Activated CD4-positive, alpha-beta T cell treated with anti-CD3 and anti-CD28 coated beads, Interleukin-2, amount 50 U/mL, for 48 hours (primary cell): Measurements from ENCODE around the gene DNAH10.
A peak's percentile ranks its signal among the peaks of the same experiment; 100 is the strongest.

Experiments
- DNase-seq, 2 experiments: peaks; one replicate each; pipeline ENCODE4 v3.0.0-alpha.2; 2020

Gene DNAH10

DNA sequence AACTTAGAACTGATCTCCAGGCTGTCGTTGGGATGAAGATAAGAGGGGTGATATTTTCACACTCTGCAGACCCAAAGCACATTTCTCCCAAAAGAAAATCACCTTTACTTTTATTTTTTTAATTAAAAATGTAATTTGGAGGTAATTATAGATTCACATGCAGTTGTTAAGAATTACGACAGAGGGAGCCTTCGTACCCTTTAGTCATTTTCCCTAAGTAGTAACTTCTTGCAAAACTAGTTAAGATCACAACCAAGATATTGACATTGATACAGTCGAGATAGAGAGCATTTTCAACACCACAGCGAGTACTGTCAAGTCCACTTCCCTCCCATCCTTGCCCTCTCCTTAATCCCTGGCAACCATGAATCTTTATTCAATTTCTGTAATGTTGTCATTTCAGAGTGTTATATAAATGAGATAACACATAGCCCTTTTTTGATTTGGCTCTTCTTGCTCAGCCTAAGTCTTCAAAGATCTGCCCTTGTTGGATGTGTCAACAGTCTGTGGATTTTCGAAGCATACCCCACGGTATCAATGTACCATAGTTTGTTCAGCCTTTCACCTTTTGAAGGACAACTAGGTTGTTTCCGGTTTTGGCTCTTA, 39.6 kb downstream of the DNAH10 start:
- no peak for DNase-seq

DNA sequence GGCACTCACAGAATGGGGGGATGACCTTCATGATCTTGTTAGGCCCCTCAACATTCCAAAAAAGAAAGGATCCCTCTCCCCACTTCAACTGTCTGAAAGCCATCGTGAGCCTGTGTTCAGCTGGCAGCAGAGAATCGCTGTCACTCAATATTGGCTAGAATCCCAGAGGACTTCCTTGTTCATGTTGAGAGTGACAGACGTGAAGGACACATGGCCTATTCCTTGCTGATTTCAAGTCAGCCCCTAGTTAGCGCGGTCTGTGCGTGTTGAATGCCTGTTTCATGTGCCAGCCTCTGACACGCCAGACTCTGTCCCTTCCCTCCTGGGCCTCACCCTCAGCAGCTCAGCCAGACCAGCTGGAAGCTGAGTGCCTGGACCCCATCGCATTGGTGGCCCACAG, 43.1 kb downstream of the DNAH10 start:
- no peak for DNase-seq

DNA sequence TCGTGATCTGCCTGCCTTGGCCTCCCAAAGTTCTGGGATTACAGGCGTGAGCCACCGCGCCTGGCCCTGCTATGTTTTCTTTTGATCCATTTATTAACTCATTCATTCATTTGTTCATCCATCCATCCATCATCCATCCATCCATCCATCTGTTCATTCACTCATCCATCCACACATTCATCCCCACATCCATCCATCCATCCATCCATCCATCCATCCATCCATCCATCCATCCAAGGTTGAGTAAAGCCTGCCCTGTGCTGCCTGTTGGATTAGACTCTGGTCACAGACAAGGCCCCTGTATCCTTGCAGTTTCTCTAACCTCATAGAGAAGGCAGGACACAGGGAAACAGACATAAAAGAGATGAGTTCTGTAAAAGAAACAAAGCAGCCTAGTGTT, 44.9 kb downstream of the DNAH10 start:
- DNase-seq: no peak

DNA sequence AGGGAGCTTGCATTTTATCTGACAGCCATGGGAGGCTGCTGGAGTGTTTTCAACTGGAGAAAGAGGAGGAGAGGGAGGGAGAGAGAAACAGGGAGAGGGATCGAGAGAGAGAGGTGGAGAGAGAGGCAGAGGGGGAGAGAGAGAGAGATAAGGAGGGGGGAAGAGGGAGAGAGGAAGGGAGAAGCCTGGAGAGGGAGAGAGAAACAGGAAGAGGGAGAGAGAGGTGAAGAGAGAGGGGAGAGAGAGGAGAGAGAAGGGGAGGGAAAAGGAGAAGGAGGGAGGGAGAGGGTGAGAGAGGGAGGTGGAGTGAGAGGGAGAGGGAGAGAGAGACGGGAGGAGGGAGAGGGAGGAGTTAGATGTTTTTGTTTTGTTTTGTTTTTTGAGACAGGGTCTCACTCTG, 45.6 kb downstream of the DNAH10 start:
- no peak for DNase-seq

DNA sequence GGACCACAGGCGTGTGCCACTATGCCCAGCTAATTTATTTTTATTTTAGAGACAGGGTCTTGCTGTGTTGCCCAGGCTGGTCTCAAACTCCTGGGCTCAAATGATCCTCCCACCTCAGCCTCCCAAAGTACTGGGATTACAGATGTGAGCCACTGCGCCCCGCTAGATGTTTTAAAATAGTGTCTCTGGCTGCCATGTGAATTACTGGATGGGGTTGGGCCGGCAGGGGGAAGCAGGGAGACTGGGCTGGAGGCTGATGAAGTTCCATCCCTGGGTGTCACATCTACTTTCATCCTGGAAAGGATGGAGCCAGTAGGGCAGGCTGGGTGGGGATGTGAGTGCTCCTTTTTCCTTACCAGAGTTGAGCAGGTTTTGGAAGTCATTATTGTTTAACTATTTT, 46.1 kb downstream of the DNAH10 start:
- peak in 1 of 2 experiments; percentile 4 for DNase-seq

DNA sequence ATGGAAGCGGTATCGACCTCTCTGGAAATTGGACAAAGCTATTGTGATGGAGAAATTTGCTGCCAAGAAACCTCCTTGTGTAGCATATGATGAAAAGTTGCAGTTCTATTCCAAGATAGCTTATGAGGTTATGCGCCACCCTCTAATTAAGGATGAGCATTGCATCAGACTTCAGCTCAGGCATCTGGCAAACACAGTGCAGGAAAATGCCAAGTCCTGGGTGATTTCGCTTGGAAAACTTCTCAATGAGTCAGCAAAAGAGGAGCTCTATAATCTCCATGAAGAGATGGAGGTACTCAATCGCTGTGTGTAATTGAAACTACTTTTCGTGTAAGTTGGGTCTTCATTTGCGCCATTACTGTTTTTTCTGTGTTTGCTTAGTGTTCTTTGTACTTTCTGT, 51.2 kb downstream of the DNAH10 start:
- no peak for DNase-seq

DNA sequence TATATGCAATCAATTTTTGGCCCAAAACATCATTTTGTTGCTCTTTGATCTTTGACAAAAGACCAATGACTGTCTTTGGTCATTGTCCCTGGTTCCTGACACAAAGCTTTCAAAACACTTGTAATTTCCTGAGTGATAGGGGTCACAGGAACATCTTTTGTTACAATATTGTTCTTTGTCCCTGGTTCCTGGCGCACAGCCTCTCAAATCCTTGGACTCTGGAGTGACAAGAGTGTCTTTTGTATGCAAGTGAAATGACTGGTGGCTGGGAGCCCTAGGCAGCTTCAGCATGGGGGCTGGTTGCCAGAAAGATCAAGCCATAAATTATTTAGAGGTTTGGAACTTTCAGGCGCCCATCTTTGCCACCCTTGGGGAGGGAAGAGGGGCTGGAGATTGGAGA, 53.9 kb downstream of the DNAH10 start:
- no peak for DNase-seq

DNA sequence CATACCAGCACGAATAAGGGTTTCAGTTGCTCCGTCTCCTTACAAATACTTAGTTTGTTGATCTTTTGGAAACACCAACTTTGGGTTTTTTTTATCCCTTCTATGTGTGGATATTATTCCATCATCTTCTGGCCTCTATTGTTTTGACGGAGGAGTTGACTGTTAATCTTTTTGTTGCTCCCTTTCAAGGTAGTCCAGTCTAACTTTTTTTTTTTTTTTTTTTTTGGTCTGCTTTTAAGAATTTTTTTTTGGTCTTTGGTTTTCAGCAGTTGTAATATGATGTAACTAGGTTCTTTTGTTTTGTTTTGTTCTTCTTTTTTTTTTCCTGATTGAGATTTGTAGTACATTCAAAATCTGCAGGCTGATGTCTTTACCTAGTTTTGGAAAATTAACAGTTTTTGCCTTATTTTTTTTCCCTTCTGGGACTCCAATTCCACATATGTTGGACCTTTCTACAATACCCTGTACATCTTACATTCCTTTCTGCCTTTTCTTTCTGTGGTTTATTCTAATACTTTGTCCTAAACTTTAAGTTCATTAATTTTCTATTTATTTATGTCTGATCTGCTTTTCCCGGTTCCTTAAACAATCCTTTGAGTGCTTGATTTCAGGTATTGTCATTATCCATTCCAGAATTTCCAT, 54.9 kb downstream of the DNAH10 start:
- DNase-seq: no peak

DNA sequence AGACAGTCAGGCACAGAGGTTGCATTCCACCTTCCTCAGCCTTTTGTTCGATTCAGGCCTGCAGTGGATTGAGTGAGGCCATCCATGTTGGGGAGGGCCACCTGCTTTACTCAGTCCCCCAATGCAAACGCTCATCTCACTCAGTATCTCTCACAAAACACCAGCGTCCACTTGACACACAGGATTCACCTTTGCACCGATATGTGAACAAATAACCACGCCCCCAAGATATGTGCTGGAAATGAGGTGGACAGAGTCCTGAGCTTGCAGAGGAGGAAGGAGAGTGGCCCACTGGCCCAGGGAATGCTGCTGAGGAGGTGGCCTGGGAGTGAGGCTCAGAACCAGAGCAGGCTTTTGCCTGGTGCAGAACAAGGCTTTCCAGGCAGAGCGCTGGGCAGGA, 60.7 kb downstream of the DNAH10 start:
- DNase-seq: no peak

DNA sequence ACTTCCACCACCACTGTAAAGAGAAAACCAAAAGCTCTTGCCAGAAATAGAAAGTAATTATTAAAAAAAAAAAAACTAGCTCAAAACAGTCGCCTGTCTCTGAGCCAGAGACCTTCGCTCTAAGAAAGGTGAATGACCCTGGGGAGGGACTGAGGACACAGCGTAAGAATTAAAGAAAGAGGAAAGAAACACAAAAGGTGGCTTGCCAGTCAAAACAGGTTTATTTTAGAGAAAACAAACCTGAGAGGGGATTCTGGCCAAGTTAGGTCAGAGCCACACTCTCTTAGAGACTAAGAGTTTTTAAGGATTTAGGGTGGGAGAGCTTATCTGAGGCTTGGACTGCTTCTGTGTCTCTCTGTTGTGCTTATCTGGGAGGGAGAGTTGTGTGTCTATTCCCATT, 66.0 kb downstream of the DNAH10 start:
- no peak for DNase-seq

DNA sequence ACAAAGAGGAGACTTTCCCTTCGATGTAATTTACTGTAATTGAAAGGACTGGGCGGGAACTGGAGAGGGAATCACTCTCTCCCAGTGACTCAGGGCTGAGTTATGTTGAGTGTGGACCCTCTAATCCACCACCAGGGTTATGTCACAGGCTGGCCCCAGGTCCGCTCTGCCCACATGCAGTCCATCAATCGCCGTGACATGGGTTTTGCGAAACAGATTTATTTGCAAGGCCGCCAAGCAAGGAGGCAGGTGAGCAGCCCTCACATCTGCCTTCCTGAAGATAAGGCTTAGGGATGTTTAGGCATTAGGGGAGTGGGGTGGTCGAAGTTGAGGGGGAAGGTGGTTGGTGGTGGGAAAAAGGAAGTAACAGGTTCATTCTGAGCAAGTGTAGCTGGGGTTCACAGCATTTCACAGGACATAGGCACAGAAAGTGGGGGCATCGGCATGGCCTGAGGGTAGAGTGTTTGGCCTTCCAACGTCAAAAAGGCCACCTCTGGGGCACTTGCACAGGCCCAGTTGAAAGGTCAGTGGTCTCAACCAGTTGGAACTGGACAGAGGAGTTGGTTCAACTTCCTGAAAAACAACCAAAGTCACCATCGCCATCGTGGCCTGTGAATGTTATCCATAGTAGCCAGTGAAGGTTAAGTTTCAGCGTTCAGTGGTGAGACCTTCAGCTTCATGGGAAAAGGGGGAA, 66.9 kb downstream of the DNAH10 start:
- no peak for DNase-seq

DNA sequence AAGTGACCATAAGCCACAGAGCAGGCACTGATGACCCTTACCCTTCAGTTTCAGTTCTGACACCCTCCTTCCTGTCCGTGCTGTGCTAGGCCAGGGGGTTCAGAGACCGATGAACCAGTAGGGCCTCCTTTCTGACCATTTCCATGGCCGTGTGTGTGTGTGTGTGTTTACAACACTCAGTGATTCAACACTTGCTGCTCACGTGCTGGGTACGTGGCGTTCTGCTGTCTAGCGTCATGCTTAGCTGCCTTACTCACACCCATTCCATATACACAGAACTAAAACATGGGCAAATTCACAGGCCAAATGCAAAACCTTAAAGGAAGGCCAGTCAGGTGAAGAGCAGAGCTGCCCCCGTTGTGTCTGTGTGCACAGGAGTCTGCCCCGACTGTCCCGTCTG, 67.5 kb downstream of the DNAH10 start:
- no peak for DNase-seq

DNA sequence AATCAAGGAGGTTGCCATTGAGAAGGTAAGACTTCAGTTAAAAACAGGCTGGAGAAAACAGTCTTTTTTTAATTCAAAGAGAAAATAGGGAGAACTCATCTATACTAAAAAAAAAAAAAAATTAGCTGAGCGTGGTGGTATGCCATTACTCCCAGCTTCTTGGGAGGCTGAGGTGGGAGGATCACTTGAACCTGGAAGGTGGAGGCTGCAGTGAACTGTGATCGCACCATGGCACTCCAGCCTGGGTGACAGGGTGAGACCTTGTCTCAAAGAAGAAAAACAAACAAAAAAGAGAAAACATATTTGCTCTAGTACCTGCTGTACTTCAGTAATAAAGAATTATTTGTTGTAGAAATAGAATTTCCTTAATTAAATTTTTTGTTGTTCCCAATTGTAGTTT, 68.6 kb downstream of the DNAH10 start:
- no peak for DNase-seq

DNA sequence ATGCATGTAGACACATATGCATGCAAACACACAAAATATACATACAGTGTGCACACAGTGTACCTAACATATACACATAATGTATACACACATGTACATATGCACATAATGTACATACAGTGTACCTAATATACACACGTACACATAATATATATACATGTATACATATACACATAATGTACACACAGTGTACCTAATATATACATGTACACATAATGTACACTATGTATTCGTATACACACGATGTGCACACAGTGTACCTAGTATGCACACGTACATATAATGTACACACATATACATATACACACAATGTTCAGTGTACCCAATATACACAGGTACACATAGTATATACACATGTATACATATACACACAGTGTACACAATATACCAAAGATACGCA, 70.0 kb downstream of the DNAH10 start:
- no peak for DNase-seq

DNA sequence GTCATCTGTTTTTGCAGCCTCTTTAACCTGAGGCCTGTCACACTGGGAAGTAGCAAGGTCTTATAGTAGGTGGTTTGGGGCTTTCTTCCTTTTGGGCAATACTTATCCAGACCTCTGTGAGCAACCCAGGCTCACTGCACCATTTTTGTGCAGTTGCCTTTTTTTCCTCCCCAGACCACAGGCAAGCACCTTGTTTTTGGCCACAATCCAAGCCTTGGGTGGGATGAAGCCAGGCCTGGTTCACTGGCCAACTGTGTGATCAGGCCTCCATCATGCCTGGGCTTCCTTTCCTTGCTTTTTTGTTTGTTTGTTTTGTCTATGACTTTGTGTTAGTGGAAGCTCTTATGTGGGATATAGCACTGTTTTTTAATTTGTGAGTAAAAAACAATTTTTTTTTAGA, 71.7 kb downstream of the DNAH10 start:
- DNase-seq: no peak

DNA sequence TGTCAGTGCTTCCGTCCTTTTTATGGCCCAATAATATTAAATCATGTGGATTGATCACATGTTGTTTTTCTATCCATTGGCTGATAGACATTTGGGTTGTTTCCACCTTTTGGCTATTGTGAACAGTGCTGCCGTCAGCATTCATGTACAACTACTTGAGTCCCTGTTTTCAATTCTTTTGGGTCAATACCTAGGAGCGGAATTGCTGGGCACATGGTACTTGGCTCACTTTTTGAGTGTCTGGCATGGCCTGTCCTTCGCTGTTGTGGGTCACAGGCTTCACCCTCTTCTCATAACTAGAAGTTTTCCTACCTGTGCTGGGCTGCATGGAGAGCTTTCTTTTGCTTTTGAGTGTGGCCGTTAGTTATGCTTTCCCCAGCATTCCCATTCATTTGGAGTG, 72.7 kb downstream of the DNAH10 start:
- no peak for DNase-seq

DNA sequence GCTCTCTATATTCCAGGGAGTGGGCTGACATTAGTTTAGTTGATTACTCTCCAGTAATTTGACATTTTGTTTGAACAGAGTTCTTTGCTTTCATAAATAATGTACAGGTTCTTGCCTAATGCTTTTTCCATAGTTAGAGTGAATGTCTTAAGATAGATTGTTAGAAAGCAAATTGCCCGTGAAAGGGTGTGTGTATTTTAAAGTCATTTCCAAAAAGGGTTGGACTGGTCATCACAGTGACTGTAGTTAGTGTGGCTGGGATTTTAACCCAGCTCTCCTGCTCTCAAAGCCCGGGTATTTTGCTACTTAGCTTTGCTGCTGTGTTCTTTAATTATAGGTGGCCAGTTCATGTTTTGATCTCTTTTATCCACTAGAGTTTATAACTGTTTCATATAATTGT, 74.2 kb downstream of the DNAH10 start:
- no peak for DNase-seq

DNA sequence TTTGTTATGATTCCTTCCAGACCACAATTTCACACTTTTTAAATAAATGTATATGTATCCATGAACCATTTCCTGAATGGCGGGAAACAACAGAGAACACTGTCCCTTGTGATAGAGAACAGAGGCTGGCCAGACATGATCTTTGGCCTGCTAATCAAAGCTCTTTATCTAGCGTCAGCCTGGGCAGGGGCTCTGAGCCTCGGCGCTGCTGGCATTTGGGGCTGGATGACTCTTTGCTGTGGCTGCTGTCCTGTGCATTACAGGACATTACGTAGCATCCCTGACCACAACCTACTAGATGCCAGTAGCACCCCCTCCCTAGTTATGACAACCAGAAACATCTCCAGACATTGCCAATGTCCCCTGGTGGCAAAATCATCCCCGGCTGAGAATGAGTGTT, 77.7 kb downstream of the DNAH10 start:
- DNase-seq: no peak

DNA sequence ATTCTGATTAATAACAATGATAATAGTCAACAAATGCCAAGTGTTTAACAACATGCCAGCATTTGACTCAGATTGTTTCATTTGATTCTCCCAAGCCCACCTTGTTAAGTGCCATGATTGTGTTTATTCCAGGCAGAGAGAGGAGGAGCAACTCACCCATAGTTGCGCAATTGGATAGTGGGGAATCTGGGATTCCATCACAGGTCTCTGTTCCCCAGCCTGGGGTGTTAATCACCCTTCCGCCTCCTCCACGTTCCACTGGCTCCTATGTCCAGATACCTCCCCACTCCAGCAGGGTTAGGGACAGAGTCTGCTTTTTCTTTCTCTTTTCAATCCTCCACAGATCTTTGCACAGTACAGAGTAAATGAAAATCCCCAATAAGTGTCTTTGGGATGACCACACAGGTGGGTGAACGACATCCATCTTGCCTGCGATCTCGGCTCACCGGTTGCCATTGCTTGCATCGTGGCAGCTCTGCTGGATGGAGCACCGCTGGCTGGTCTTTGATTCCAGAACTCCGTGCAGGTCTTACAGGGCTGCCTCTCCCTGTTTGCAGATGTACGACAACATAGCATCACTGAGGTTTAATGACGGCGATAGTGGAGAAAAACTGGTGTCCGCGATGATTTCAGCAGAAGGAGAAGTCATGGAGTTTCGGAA, 78.8 kb downstream of the DNAH10 start:
- no peak for DNase-seq

DNA sequence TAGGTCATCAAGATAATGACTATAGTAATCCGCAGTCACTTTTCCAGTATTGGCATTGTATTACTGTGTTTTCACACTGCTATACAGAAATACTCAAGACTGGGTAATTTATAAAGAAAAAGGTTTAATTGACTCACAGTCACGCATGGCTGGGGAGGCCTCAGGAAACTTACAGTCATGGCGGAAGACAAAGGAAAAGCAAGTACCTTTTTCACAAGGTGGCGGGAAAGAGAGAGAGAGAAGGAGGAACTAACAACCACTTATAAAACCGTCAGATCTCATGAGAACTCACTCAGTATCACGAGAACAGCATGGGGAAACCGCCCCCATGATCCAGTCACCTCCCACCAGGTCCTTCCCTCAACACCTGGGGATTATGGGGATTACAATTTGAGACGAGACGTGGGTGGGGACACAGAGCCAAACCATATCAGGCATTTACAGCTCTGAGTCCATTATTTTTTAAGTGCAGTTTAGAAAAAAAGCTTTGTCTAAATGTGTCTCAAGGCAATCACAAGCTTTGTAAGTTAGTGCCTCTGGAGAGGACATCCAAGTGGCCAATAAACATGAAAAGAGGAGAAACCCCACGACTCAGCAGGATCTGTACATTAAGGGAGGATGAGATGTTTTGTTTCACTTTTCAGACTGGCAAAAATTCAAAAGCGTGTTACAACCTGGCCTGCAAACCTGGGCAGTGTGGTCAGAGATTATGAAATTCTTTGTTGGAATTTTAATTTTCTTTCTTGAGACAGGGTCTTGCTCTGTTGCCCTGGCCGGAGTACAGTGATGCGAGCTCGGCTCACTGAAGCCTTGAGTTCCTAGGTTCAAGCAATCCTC, 82.0 kb downstream of the DNAH10 start:
- DNase-seq: no peak

DNA sequence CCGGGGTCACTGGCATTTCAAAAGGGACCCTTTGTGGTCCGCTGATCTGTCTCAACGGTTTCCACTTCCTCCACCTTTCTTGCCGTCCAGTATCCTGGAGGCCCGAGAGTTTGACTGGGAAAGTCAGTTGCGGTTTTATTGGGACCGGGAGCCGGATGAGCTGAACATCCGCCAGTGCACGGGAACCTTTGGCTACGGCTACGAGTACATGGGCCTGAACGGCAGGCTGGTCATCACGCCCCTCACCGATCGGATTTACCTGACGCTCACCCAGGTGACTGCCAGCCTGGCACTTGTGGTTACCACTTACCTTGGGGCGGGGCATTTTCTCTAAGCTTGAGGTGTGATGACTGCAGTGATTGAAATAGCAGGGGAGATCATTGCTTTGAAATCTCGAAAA, 83.8 kb downstream of the DNAH10 start:
- DNase-seq: no peak

DNA sequence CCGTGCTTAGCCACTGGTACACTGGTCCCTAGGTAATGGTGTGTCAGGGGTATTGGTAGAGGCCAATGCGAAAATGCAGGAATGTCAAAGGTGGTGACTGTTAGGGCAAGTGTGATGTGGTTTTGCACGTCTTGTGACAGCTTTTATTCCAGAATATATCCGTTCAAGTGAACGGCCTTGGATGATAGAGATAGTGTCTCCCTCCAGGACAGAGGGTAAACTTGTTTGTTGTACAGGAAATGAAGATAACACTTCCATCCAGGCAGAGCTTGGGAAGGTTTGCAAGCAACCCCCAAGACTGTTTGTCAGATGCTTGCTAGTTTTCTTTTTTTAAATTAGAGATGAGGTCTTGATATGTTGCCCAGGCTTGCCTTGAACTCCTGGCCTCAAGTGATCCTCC, 84.2 kb downstream of the DNAH10 start:
- no peak for DNase-seq

DNA sequence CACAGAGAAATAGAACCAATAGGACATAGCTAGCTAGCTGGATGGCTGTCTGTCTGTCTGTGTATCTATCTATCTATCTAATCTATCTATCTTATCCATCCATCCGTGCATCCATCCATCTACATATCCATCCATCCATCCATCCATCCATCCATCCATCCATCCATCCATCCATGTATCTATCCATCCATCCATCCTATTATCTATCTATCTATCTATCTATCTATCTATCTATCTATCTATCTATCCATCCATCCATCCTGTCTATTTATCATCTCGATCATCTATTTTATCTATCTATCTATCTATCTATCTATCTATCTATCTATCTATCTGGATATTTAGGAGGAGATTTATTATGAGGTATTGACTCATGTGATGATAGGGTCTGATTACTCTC, 84.9 kb downstream of the DNAH10 start:
- no peak for DNase-seq
